ENCODE data around the gene CHAT.

DNA sequence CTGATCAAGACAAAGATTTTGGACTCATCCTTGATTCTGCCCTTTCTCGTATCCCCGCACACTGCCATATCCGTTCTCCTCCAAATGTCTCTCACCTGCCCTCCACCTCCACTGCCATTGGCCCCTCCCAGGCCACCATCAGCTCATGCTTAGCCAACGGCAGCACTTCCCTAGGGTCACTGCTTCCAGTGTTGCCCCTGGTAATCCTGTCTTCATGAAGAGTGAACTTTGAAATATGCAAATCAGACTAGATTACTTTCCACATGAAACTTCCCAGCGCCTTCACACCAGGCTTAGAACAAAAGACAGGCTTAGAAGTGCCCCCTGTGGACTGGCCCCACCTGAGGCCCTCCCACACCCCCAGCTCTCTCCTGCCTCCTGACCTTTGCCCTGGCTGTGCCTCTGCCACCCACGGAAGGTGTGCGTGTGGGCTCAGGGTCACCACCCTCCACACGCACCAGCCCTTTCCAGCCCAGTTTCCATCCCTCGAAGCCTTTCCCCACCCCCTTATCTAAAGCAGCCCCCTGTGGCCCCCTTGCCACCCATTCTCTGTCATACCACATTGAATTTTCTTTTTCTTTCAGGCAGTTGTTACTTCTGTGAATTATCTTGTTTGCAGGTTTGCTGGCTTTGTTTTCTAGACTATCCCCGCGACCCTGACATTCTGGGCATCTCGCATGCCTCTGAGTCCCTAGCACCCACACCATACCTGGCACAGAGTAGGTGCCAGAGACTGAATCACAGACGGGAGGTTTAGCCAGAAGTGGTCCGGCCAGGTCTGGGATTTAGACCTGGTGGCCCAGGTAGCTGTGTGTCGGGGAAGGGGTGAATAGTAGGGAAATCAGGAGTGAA is 38.8 kb downstream of the CHAT start:
- TF ChIP-seq, protein P1, sequence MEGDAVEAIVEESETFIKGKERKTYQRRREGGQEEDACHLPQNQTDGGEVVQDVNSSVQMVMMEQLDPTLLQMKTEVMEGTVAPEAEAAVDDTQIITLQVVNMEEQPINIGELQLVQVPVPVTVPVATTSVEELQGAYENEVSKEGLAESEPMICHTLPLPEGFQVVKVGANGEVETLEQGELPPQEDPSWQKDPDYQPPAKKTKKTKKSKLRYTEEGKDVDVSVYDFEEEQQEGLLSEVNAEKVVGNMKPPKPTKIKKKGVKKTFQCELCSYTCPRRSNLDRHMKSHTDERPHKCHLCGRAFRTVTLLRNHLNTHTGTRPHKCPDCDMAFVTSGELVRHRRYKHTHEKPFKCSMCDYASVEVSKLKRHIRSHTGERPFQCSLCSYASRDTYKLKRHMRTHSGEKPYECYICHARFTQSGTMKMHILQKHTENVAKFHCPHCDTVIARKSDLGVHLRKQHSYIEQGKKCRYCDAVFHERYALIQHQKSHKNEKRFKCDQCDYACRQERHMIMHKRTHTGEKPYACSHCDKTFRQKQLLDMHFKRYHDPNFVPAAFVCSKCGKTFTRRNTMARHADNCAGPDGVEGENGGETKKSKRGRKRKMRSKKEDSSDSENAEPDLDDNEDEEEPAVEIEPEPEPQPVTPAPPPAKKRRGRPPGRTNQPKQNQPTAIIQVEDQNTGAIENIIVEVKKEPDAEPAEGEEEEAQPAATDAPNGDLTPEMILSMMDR (IDR thresholded peaks at IDR 0.05) = no peak
- no peak for TF ChIP-seq EZH2phosphoT487 (IDR thresholded peaks at IDR 0.05)
